ENCODE measurements around the gene SLC51B.

GRCh38 chr15:65067645-65068402 lies 22.6 kb downstream of the SLC51B start, which contains the start of gene RASL12:
- no peak for TF ChIP-seq POLR2A (conservative IDR thresholded peaks at IDR 0.05)
- no peak for TF ChIP-seq RBM25 (IDR thresholded peaks at IDR 0.05; ENCODE audit: low read depth, low read length, severe bottlenecking)
- no peak for TF ChIP-seq CTCF (IDR thresholded peaks at IDR 0.05 in 2 of 3, conservative IDR thresholded peaks at IDR 0.05 in 1 of 3; ENCODE audit: insufficient read depth in 2 of 3, low read depth in 1 of 3, low read length in 3 of 3)
- no peak for TF ChIP-seq FOXA1 (IDR thresholded peaks at IDR 0.05; ENCODE audit: borderline replicate concordance)
- TF ChIP-seq MECOM (CRISPR knock-in tag; IDR thresholded peaks at IDR 0.05): no peak
- TF ChIP-seq IRF2 (CRISPR knock-in tag; IDR thresholded peaks at IDR 0.05): no peak
- no peak for TF ChIP-seq JUND (IDR thresholded peaks at IDR 0.05; ENCODE audit: borderline replicate concordance, low read depth, low read length)
- no peak for TF ChIP-seq JUND (tag; IDR thresholded peaks at IDR 0.05; ENCODE audit: borderline replicate concordance, low read depth, low read length)
